ENCODE data around the gene TMEM184C. TPM values are rescaled to one million over a fixed set of nuclear protein-coding genes. Genes with fewer than 3 reads are reported as not detected.

Gene TMEM184C
- total and polyA plus RNA-seq, 2 experiments from 2014 or later = 15.1 to 42.2 TPM

- Mint-ChIP-seq H3K36me3 (ENCODE audit: low read depth) (no peaks in the 10 kb centered on the region), H3K4me1 (peaks cover 10% of the 10 kb centered on the region; the same call in 1 of the 3 replicates), H3K27me3 (ENCODE audit: insufficient read depth, low read depth, poor library complexity) (peaks cover 3% of the 10 kb centered on the region), H3K27ac (no peak overlapping the region), H3K9me3 (peaks cover 10% of the 10 kb centered on the region; the same call in 2 of the 3 replicates), H3K4me3 (no peak overlapping the region)
- Histone ChIP-seq H3K9me2 (ENCODE audit: insufficient read depth) (no peaks in the 10 kb centered on the region; the same call in 1 of the 2 replicates), H2AFZ (peak overlapping the region; percentile 78), H3K4me1 (ENCODE audit: insufficient read depth) (no peaks in the 10 kb centered on the region), H3K79me2 (replicated peaks; ENCODE audit: insufficient read depth) (no peaks in the 10 kb centered on the region), H4K20me1 (replicated peaks; ENCODE audit: insufficient read depth) (no peaks in the 10 kb centered on the region), H3K27ac (ENCODE audit: low read depth) (no peak overlapping the region), H3K4me2 (no peak overlapping the region), H3K36me3 (ENCODE audit: insufficient read depth) (no peaks in the 10 kb centered on the region), H3F3A (replicated peaks; ENCODE audit: low read depth) (no peaks in the 10 kb centered on the region), H3K27me3 (ENCODE audit: insufficient read depth) (no peaks in the 10 kb centered on the region), H3K4me3 (no peak overlapping the region)
- TF ChIP-seq POLR2AphosphoS5 (IDR thresholded peaks at IDR 0.05; ENCODE audit: low read depth) (no peak), ZNF331 (CRISPR knock-in tag; IDR thresholded peaks at IDR 0.05; ENCODE audit: low read depth) (no peak), ZNF462 (CRISPR knock-in tag; IDR thresholded peaks at IDR 0.05) (no peak), EZH2phosphoT487 (IDR thresholded peaks at IDR 0.05; ENCODE audit: unreplicated experiment) (no peak), NANOG (IDR thresholded peaks at IDR 0.05; ENCODE audit: borderline replicate concordance) (no peak), JUNB (IDR thresholded peaks at IDR 0.05; ENCODE audit: unreplicated experiment) (no peak), CREB1 (CRISPR knock-in tag; IDR thresholded peaks at IDR 0.05; ENCODE audit: low read depth) (no peak), ETS1 (IDR thresholded peaks at IDR 0.05) (no peak), EZH2 (IDR thresholded peaks at IDR 0.05; ENCODE audit: low read depth, unreplicated experiment) (no peak), ZNF114 (CRISPR knock-in tag; IDR thresholded peaks at IDR 0.05) (no peak), STAT1 (IDR thresholded peaks at IDR 0.05; ENCODE audit: unreplicated experiment) (no peak)
- TF ChIP-seq, protein P1, sequence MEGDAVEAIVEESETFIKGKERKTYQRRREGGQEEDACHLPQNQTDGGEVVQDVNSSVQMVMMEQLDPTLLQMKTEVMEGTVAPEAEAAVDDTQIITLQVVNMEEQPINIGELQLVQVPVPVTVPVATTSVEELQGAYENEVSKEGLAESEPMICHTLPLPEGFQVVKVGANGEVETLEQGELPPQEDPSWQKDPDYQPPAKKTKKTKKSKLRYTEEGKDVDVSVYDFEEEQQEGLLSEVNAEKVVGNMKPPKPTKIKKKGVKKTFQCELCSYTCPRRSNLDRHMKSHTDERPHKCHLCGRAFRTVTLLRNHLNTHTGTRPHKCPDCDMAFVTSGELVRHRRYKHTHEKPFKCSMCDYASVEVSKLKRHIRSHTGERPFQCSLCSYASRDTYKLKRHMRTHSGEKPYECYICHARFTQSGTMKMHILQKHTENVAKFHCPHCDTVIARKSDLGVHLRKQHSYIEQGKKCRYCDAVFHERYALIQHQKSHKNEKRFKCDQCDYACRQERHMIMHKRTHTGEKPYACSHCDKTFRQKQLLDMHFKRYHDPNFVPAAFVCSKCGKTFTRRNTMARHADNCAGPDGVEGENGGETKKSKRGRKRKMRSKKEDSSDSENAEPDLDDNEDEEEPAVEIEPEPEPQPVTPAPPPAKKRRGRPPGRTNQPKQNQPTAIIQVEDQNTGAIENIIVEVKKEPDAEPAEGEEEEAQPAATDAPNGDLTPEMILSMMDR (conservative IDR thresholded peaks at IDR 0.05; ENCODE audit: low read depth in 2 of 2) = no peak
- TF ChIP-seq, protein P2, sequence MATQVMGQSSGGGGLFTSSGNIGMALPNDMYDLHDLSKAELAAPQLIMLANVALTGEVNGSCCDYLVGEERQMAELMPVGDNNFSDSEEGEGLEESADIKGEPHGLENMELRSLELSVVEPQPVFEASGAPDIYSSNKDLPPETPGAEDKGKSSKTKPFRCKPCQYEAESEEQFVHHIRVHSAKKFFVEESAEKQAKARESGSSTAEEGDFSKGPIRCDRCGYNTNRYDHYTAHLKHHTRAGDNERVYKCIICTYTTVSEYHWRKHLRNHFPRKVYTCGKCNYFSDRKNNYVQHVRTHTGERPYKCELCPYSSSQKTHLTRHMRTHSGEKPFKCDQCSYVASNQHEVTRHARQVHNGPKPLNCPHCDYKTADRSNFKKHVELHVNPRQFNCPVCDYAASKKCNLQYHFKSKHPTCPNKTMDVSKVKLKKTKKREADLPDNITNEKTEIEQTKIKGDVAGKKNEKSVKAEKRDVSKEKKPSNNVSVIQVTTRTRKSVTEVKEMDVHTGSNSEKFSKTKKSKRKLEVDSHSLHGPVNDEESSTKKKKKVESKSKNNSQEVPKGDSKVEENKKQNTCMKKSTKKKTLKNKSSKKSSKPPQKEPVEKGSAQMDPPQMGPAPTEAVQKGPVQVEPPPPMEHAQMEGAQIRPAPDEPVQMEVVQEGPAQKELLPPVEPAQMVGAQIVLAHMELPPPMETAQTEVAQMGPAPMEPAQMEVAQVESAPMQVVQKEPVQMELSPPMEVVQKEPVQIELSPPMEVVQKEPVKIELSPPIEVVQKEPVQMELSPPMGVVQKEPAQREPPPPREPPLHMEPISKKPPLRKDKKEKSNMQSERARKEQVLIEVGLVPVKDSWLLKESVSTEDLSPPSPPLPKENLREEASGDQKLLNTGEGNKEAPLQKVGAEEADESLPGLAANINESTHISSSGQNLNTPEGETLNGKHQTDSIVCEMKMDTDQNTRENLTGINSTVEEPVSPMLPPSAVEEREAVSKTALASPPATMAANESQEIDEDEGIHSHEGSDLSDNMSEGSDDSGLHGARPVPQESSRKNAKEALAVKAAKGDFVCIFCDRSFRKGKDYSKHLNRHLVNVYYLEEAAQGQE (IDR thresholded peaks at IDR 0.05; ENCODE audit: unreplicated experiment) = no peak
- ATAC-seq = no peak
- DNase-seq (ENCODE audit: low spot score) = no peak
These were observed 46.0 kb upstream of the TMEM184C start for GRCh38 chr4:147571036-147571770.
